ENCODE data around the gene NRP1.
A peak's percentile ranks its signal among the peaks of the same experiment; 100 is the strongest.
"Not testable (repeated sequence)": the region's sequence is repeated elsewhere in the genome, so short reads cannot be mapped to it uniquely, and the experiment has no call there.

The NRP1 gene

DNA sequence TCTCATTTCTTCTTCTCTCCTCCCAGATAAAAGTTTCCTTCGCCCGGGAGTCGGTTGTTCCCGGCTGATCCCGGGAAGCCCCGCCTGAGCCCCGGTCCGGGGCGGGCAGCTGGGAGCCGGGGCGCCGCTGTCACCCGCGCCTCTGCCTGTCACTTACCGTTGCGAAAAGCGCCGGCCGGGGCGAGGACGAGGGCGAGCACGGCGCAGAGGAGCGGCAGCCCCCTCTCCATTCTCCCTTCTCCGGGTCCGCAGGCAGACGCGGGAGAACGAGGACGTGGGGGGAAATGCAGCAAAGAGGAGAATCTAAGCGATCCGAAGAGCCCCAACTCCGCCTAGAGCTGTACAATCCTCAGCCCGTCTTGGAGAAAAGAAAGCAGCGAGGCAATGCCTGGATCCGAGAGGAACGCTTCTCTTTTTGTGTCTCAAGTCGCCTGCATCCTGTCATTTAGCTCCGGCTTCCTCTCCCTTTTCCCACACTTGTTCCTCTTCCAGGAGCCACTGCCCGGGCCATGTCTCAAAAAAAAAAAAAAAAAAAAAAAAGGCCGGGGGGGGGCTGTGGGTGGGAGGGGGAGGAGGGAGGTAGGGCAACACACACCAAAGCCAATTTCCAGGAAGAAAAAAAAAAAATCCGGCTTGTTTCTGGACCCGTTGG is at the start of gene NRP1:
NRP1 (minus strand) TSS at position 515 of the 652 bp plus-strand sequence; CDS start at position 230, 285 bp downstream.
- FAIRE-seq: no peak

- not testable (repeated sequence) for FAIRE-seq
Measured at GRCh38 chr10:33384201-33384600, 49.7 kb upstream of the NRP1 start.

DNA sequence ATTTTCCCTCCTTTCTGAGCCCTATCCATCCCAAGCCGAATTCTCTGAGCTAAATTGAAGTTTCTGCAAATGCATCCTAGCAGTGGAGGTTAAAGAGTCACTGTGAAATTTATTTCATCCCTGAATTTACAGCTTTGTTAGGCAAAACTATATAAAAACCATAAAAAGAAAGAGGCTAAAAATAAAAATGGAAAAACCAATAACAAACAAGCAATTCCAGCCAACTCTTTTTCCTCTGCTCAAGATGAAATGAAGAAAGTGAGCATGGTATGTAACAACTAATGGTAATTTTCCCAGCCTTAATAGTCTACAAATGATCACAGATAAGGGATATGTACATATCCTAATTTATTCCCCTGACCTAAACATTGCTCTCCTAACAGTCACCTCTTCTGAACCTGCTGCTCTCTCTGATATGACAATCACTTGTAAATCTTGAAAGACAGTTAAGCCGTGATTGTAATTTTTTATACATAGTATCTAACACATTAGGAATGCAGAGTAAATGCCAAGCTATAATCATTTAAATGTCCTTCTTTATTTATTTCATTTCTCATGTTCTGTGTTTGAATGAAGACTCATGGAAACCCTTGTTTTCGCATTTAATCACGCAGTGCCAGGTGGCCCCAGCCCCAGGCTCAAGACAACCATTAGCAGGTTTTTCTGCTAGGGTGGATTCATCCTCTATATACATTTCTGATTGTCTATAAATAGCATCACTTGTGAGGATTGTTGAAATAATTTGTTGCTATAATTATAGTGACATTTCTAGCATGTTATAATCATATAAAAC is 48.6 kb upstream of the NRP1 start:
- peak; percentile 93 for FAIRE-seq

GRCh38 chr10:33382216-33382600 is 47.7 kb upstream of the NRP1 start:
- FAIRE-seq: no peak

GRCh38 chr10:33381451-33382215 is 47.2 kb upstream of the NRP1 start:
- FAIRE-seq: peak; percentile 91

- no peak for FAIRE-seq
Measured at GRCh38 chr10:33377658-33378025, 43.2 kb upstream of the NRP1 start.

GRCh38 chr10:33376976-33377657 is 42.6 kb upstream of the NRP1 start:
- FAIRE-seq: no peak

DNA sequence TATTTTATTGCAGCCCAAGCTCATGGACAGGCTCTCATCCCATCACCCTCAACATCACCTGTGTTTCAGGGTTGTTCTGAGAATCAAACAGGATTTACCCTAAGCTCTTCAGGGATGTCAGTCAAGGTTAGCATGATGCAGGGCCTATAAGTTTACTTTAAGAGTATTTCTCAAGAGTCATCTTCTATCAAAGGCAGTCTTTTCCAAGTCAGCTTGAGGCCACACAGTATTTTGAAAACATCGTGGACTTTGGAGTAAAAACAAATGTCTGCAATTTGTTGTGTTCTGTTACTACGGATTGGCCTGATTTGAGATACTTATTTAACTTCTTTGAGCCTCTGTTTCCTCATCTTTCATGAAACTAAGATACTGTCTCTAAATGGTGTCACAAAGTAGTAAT is 42.0 kb upstream of the NRP1 start:
- no peak for FAIRE-seq

GRCh38 chr10:33373263-33373662 is 38.8 kb upstream of the NRP1 start:
- FAIRE-seq: no peak

DNA sequence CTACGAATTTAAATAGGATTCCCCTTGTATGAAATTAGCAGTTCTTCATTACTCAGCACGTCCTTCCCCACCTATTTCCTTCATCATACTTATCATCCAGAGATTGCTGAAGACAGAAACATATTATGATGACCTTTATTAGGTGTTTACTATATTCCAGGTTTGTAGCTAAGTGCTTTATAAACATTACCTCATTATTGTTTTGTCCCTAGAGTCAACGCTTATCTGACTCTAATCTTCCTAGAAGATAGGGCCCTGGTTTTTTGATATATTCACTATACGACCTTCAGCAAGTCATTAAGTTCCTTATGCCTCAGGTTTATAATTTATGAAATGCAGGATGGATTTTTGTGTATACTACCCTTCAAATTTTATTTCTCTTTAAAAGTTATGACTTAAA is 36.8 kb upstream of the NRP1 start:
- FAIRE-seq: no peak

GRCh38 chr10:33370434-33370930 is 36.0 kb upstream of the NRP1 start:
- no peak for FAIRE-seq

DNA sequence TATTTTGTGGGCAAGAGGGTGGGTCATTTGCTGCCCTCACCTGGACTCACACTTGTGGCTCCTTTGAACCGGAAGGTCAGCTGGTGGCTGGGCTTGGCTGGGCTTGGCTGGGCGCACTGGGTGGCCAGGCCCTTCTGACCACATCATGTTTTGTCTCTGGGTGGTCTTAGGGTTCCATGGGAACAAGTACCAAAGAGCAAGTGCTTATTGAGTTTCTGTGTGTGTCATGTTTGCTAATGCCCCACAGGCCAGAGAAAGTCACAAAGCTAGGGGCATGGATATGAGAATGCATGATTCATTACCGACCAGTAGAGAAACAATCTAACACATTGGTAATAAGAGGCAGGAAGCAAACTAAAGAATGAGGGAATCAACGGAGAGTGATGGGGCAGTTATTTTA is 33.6 kb upstream of the NRP1 start:
- no peak for FAIRE-seq

DNA sequence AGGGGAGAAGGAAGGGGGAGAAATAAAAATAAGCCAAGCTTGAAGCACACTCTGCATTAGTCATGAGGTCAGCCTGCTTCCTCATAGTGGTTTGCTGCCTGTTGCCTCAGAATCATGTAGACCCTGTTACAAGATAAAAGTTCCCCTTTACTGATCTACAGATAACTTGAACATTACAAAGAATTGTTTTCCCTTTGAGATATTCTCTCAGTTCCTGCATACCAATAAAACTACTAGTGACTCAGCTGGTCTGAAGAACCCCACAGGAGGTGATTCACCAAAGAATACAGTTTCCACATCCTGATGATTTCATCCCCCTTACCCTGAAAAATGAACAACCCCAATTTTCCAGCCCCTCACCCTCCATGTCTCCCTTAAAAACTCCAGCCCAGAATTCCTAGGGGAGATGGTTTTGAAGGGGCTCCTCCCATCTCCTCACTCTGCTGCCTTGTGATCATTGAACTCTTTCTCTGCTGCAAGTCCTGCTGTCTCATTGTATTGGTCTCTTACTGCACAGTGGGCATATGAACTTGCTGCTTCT is 31.5 kb upstream of the NRP1 start:
- no peak for FAIRE-seq

DNA sequence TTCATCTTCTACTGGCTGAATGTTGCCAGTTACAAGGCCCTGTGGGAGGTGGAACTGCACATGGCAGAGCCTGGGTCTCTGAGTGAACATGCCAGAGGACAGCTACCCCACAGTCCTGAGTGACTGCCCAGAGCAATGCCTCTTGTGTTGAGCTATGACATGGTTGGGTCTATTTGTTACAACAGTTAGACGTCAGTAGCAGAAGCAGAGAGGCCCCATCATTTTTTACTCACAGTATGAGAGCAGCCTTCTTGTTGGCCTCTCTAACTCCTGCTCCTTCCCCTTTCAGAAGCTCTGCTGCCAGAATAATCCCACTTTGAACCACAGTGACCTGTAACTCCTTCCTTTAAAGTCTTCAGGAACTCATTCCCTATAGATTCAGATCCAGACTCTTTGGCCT is 30.8 kb upstream of the NRP1 start:
- no peak for FAIRE-seq

DNA sequence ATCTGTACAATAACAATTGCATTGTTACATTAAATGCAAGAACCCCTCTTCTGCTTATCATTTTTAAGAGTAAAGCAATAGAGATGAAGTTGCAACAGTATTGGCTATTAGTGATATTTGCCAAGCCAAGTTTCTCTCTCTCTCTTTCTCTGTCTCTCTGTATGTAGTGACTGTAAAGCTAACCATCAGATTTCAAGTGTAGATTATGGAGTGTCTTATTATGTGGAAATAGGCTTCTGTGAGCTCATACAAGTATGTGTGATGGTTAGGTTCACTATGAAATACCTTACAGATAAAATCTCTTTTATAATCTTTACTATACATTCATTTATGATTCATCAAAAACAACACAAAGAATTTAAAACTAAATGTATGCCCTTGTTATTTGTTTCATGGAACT is 28.6 kb upstream of the NRP1 start:
- FAIRE-seq: no peak

GRCh38 chr10:33358016-33358415 is 23.5 kb upstream of the NRP1 start:
- FAIRE-seq: no peak

DNA sequence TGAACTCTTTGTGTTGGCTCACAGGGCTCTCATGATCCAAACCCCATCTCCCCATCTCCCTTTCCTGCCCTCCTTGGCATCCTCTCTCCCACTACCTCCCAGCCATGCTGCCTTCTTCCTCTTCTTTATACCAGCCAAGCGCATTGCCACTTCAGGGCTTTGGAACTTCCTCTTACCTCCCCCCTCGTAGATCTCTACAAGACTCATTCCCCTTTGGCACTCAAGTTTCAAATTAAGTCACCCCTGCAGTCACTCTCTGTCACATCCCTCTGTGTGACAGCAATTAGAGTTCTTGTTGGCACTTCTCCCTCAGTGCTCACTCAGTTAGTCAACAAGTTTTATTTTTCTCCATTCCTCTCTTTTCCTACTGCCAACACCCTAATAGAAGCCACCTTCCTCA is 20.8 kb upstream of the NRP1 start:
- FAIRE-seq: no peak

DNA sequence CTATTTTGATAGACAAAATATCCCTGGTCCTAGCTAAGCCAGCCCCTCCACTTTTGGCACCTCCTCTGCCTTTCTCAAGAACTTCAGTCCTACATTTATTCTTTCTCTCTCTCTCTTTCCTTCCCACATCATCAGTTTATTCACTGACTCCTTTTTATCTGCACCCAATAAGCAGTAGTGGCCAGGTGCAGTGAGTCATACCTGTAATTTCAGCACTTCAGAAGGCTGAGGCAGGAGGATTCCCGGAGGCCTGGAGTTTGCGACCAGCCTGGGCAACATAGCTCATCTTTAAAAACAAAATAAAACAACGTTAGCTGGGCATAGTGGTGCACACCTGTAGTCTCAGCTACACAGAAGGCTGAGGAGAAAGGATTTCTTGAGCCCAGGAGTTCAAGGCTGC is 19.4 kb upstream of the NRP1 start:
- FAIRE-seq: no peak

GRCh38 chr10:33353334-33353733 is 18.9 kb upstream of the NRP1 start:
- FAIRE-seq: no peak

DNA sequence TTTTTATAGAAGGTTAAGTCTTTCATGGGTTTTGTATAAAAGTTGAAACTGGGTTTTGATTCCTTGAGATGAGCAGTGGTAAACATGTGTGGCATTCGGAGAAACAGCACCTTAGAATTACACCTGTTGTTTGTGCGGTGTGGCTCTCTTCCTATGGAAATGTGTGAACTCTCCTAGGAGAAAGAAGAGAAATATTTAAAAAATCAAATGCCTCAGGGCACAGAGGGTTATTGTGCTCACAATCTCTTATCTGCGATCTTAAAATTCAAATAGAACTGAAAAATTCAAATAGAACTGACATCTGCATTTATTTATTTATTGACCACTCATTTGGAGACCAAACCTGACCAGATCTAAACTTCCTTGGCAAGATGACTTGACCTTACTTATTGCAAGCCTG is 18.1 kb upstream of the NRP1 start:
- FAIRE-seq: no peak

- FAIRE-seq: no peak
Measured at GRCh38 chr10:33352175-33352574, 17.7 kb upstream of the NRP1 start.

- no peak for FAIRE-seq
Measured at GRCh38 chr10:33350041-33350440, 15.6 kb upstream of the NRP1 start.

DNA sequence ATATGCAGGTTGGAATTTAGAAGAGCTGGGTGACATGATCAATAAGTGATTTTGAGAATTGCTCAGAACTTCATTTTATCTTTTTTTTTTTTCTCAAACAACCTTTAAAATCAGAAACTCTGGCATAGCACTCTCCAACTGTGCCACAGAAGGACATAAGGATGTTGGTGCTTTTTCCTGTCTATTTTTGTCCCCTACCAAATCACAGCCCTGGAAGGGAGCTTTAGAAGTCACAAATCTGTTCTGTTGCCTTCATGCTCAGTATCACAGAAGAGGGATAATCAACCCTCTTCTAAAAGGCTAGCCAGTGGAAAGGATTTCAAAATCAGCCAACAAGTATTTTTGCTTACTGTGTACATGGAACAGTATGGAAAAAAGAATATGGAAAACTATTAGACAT is 14.8 kb upstream of the NRP1 start:
- no peak for FAIRE-seq
